ENCODE results near the gene SCN9A. TPM values are rescaled to one million over a fixed set of nuclear protein-coding genes. Genes with fewer than 3 reads are reported as not detected.

The SCN9A gene
- total and polyA plus RNA-seq, 2 donors (not counting 1 experiment from before 2014, with no cell fraction given): not detected

DNA sequence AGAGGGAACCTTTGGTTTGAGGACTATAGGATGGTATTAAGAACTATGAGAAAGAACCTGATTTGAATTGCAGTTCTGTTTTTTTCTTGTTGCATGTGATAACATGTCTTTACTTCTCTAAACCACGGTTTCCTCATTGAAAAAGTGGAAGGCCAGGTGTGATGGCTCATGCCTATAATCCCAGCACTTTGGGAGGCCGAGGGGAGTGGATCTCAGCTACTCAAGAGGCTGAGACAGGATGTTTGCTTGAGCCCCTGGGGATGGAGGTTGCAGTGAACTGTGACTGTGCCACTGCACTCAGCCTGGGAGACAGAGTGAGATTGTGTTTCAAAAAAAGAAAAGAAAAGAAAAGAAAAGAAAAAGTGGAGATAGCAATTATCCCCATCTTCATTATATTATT lies 32.3 kb downstream of the SCN9A start:
- WGBS (ENCODE audit: insufficient coverage): 0% methylated on average over 1 of the region's 2 CpGs
- H3K27me3 Mint-ChIP-seq: no peaks in the 10 kb centered on the region
- POLR2A ChIA-PET: no interaction called here
- H3K27ac ChIP-seq (ENCODE audit: low read length in 2 of 2): no peak overlapping the region
- CTCF ChIA-PET: no interaction called here
- no peak for TF ChIP-seq EZH2 (IDR thresholded peaks at IDR 0.05; ENCODE audit: borderline replicate concordance, insufficient read depth, low read depth, low read length, poor library complexity, severe bottlenecking)
- TF ChIP-seq, protein P1, sequence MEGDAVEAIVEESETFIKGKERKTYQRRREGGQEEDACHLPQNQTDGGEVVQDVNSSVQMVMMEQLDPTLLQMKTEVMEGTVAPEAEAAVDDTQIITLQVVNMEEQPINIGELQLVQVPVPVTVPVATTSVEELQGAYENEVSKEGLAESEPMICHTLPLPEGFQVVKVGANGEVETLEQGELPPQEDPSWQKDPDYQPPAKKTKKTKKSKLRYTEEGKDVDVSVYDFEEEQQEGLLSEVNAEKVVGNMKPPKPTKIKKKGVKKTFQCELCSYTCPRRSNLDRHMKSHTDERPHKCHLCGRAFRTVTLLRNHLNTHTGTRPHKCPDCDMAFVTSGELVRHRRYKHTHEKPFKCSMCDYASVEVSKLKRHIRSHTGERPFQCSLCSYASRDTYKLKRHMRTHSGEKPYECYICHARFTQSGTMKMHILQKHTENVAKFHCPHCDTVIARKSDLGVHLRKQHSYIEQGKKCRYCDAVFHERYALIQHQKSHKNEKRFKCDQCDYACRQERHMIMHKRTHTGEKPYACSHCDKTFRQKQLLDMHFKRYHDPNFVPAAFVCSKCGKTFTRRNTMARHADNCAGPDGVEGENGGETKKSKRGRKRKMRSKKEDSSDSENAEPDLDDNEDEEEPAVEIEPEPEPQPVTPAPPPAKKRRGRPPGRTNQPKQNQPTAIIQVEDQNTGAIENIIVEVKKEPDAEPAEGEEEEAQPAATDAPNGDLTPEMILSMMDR (IDR thresholded peaks at IDR 0.05): no peak
- no peaks in the 10 kb centered on the region for H3K4me1 Mint-ChIP-seq
- H2AFZ ChIP-seq (ENCODE audit: insufficient read depth, low read depth, low read length, poor library complexity, severe bottlenecking): no peak overlapping the region
- H3K27me3 ChIP-seq (replicated peaks in 1 of 4; ENCODE audit: control extremely low read depth in 1 of 4, control insufficient read depth in 3 of 4, insufficient read depth in 4 of 4, low read length in 3 of 4): no peaks in the 10 kb centered on the region
- H3K36me3 ChIP-seq (replicated peaks in 1 of 2; ENCODE audit: control extremely low read depth in 1 of 2, control insufficient read depth in 1 of 2, extremely low read depth in 1 of 2, insufficient read depth in 2 of 2, low read length in 1 of 2): no peaks in the 10 kb centered on the region
- H3K27ac Mint-ChIP-seq: no peak overlapping the region
- H3K79me2 ChIP-seq (ENCODE audit: control insufficient read depth, insufficient read depth, low read length): no peaks in the 10 kb centered on the region
- no peak for DNase-seq
- no peaks in the 10 kb centered on the region for H3K9me3 ChIP-seq (ENCODE audit: control extremely low read depth in 1 of 3, control insufficient read depth in 2 of 3, insufficient read depth in 1 of 3, low read length in 2 of 3)
- ATAC-seq (ENCODE audit: low read depth): no peak
- H3K9me3 Mint-ChIP-seq (ENCODE audit: insufficient read depth): no peaks in the 10 kb centered on the region
- intact Hi-C loops (cut with micrococcal nuclease): no loop called here
- H3K4me1 ChIP-seq (ENCODE audit: control insufficient read depth in 2 of 2, insufficient read depth in 2 of 2, low read length in 2 of 2): no peaks in the 10 kb centered on the region
- H4K20me1 ChIP-seq (ENCODE audit: control insufficient read depth, insufficient read depth, low read length, poor library complexity, severe bottlenecking): no peaks in the 10 kb centered on the region
- H3K4me3 ChIP-seq (ENCODE audit: control extremely low read depth in 1 of 5, extremely low read depth in 1 of 5, insufficient read depth in 1 of 5, low read depth in 2 of 5, low read length in 4 of 5): no peak overlapping the region
- H3K9ac ChIP-seq (ENCODE audit: low read length): no peak overlapping the region
- no peak overlapping the region for H3K4me3 Mint-ChIP-seq
- H3K4me2 ChIP-seq (replicated peaks; ENCODE audit: low read depth, low read length, poor library complexity, severe bottlenecking): no peak overlapping the region

DNA sequence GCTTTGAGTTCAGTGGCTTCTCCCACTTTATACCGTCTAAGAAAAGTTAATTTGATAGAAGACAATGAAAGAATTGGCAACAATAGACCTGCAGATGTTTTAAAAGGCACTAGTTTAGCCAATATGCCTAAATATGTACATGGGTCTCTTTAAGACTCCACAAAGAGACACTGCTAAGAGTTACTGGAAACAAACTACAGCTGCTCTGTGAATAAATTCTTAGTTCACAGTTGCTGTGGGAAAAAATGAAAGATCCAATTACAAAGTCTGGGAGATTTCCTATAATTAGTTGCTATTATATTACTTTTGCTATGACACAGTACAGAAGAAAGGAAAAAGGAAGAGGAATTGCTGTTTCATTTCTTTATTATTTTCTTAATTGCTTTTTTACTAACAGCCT lies 34.3 kb downstream of the SCN9A start:
- DNase-seq (no peak), ATAC-seq (ENCODE audit: low read depth) (no peak)
- POLR2A ChIA-PET: no interaction called here
- H3K9me3 ChIP-seq (ENCODE audit: control extremely low read depth in 1 of 3, control insufficient read depth in 2 of 3, insufficient read depth in 1 of 3, low read length in 2 of 3): no peaks in the 10 kb centered on the region
- Mint-ChIP-seq H3K4me3 (no peak overlapping the region), H3K27ac (no peak overlapping the region), H3K9me3 (ENCODE audit: insufficient read depth) (no peaks in the 10 kb centered on the region), H3K4me1 (no peaks in the 10 kb centered on the region), H3K27me3 (no peaks in the 10 kb centered on the region)
- intact Hi-C loops (cut with micrococcal nuclease): no loop called here
- no peak overlapping the region for H2AFZ ChIP-seq (ENCODE audit: insufficient read depth, low read depth, low read length, poor library complexity, severe bottlenecking)
- no peak overlapping the region for H3K9ac ChIP-seq (ENCODE audit: low read length)
- H3K4me1 ChIP-seq (ENCODE audit: control insufficient read depth in 2 of 2, insufficient read depth in 2 of 2, low read length in 2 of 2): no peaks in the 10 kb centered on the region
- no peak overlapping the region for H3K4me2 ChIP-seq (replicated peaks; ENCODE audit: low read depth, low read length, poor library complexity, severe bottlenecking)
- WGBS (ENCODE audit: insufficient coverage): no CpG with 5 or more reads among the region's 1 CpG
- no peak overlapping the region for H3K27ac ChIP-seq (ENCODE audit: low read length in 2 of 2)
- no peaks in the 10 kb centered on the region for H3K79me2 ChIP-seq (ENCODE audit: control insufficient read depth, insufficient read depth, low read length)
- CTCF ChIA-PET: no interaction called here
- H3K27me3 ChIP-seq (replicated peaks in 1 of 4; ENCODE audit: control extremely low read depth in 1 of 4, control insufficient read depth in 3 of 4, insufficient read depth in 4 of 4, low read length in 3 of 4): no peaks in the 10 kb centered on the region
- no peaks in the 10 kb centered on the region for H4K20me1 ChIP-seq (ENCODE audit: control insufficient read depth, insufficient read depth, low read length, poor library complexity, severe bottlenecking)
- H3K36me3 ChIP-seq (replicated peaks in 1 of 2; ENCODE audit: control extremely low read depth in 1 of 2, control insufficient read depth in 1 of 2, extremely low read depth in 1 of 2, insufficient read depth in 2 of 2, low read length in 1 of 2): no peaks in the 10 kb centered on the region
- no peak overlapping the region for H3K4me3 ChIP-seq (ENCODE audit: control extremely low read depth in 1 of 5, extremely low read depth in 1 of 5, insufficient read depth in 1 of 5, low read depth in 2 of 5, low read length in 4 of 5)
- no peak for TF ChIP-seq EZH2 (IDR thresholded peaks at IDR 0.05; ENCODE audit: borderline replicate concordance, insufficient read depth, low read depth, low read length, poor library complexity, severe bottlenecking)
- TF ChIP-seq, protein P1 (IDR thresholded peaks at IDR 0.05): no peak
